ENCODE results near the gene NKAP.

GRCh38 chrX:119986203-119986602, 42.7 kb upstream of the NKAP start:
- TF ChIP-seq, protein P1, sequence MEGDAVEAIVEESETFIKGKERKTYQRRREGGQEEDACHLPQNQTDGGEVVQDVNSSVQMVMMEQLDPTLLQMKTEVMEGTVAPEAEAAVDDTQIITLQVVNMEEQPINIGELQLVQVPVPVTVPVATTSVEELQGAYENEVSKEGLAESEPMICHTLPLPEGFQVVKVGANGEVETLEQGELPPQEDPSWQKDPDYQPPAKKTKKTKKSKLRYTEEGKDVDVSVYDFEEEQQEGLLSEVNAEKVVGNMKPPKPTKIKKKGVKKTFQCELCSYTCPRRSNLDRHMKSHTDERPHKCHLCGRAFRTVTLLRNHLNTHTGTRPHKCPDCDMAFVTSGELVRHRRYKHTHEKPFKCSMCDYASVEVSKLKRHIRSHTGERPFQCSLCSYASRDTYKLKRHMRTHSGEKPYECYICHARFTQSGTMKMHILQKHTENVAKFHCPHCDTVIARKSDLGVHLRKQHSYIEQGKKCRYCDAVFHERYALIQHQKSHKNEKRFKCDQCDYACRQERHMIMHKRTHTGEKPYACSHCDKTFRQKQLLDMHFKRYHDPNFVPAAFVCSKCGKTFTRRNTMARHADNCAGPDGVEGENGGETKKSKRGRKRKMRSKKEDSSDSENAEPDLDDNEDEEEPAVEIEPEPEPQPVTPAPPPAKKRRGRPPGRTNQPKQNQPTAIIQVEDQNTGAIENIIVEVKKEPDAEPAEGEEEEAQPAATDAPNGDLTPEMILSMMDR (conservative IDR thresholded peaks at IDR 0.05; ENCODE audit: low read depth in 2 of 2): no peak
- no peak for TF ChIP-seq POLR2AphosphoS5 (IDR thresholded peaks at IDR 0.05; ENCODE audit: low read depth)
- no peak for TF ChIP-seq ETS1 (IDR thresholded peaks at IDR 0.05)
- no peak for TF ChIP-seq EZH2 (IDR thresholded peaks at IDR 0.05; ENCODE audit: low read depth, unreplicated experiment)

Data from GM23338 (cell line).